Kidney tubule cell (primary cell): ENCODE results near the gene ERC1.
"Not testable (repeated sequence)": the region's sequence is repeated elsewhere in the genome, so short reads cannot be mapped to it uniquely, and the experiment has no call there.

ENCODE experiments used
- DNase-seq: peaks from one replicate; pipeline ENCODE4 v3.0.0-alpha.2; 2018; ENCODE audit warnings: low spot score

The ERC1 gene

DNA sequence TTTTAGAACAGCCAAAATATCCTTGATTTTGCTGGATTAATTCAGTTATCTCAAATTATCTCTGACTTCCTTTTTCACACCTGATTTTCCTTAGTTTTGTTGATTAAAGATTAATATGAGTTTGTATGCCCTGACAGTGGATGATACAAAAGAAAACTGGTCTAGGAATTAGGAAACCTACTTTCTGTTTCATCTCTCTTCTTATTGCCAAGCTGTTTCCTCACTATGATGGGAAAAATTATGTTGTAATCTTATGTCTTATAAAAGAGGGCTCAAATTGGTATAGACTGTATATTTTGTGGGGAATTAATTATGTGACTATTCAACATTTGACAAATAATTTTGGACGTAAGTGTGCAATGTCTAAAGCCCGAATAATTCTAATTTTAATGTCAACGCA lies 331.8 kb downstream of the ERC1 start:
- DNase-seq, result no peak

DNA sequence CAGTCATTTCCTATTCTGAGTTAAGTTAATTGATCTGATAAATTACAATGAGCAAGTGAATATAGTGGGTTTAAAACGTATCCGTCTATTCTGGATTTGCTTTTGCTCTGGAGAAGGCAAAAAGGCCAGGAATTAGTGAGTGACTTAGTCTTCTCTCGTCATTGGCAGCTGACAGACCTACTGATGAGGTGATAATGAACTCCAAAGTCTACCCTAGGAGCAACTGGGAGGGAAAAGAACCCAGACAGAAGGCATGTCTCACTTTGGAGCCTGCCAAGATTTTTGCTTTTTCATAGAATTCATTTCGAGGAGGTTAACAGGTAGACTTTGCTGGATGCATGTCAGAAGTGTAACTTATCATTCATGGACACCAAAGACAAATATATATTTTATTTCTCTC lies 333.1 kb downstream of the ERC1 start:
- no peak for DNase-seq

DNA sequence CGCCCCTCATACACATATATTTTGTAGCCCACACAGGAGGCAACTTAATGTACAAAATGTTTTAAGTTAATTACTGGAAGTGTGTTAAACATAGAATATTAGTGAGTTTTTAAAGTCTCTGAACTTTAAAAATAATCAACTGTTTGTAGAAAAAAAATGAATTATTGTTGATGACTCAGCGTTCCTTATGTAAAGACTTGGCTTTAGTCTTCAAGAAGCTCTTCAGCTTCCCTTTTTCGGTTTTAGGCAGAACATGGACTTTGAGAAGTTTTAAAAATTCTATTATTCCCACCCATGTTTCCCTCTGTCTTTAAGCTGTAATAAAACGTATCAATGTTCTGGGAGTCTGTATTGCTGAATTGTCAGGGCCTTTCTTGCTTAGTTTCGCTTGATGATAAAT lies 333.9 kb downstream of the ERC1 start:
- DNase-seq, result no peak

DNA sequence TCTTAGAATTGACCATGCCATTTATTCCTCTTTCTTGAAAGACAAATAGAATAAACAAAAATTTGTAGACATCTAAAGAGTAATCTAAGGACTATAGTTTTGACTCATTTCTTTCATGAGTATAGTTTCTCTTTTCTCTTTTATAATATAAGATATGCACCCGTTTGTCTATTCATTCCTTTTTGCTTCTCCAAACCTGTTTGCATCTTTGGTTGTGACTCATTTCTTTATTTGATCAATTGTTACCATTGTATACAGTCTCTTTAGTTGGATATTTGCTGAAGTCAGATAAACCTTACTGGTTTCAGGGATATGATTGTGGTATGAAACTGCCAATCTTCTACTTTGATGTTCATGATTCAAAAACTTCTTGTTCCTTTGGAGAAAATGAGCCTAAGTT lies 334.6 kb downstream of the ERC1 start:
- DNase-seq, result no peak

DNA sequence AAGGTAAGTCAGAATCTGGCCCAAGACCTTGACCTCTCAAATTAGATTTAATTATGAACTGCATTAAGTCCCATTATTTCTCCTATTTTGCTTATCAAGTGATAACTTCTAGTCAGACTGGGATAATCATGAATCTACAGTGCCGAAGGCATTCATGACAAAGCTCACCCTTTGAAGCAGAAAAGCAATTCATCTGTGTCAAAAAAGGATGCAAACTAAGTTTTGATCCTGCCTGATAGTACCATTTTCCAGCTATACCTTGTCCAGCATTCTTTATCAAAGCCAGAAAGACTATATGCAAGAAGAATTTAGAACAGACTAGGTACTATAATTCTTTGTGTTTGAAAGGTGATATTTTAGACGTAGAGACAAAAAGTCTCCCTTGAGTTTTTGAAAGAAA lies 335.2 kb downstream of the ERC1 start:
- DNase-seq, result no peak

DNA sequence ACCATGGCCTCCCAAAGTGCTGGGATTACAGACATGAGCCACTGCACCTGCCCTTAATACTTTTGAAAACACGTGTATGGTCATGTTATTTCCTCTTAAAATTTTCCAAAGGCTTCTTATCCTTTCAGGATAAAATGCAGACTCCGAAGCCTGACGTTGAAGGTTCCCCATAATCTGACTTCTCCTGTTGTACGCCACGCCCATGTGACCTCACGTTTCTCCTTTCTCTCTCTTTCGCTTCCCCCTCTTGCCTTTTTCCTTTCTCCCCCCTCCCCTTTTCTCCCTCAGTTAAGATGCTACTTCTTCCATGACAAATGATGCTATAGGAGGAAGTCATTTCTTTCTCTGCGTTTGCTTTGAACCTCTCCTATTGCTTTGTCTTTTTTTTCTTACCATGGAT lies 337.4 kb downstream of the ERC1 start:
- DNase-seq, result no peak

DNA sequence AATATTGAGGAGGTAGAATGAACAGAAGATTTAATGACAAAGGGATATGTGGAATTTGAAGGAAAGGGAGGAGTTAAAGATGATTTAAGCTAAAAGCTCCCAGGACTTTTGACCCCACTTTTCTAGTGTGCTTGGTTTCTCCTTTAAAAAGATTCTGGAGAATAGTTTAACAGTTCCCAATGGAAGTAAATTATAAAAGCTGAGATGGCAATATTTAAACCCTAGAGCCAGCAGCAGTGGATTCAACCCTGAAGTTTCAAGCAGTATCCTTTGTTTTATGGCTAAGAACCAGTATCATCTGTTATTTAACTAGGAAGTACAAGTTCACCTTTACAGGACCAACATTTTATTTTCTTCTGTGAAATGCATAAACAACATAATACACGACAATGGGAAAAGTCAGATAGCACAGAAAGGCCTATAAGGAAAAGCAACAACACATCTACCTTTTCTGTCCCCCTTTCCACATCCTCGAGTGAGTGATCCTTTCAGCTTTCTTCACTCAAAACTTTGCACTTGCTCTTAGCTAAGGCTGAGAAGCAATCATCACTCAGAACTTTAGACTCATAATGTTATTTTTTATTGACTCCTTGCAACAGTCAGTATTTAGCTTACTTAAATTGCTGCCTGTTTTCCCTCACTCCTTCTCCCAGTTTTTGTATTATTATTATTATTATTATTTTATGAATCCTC lies 338.9 kb downstream of the ERC1 start:
- no peak for DNase-seq

DNA sequence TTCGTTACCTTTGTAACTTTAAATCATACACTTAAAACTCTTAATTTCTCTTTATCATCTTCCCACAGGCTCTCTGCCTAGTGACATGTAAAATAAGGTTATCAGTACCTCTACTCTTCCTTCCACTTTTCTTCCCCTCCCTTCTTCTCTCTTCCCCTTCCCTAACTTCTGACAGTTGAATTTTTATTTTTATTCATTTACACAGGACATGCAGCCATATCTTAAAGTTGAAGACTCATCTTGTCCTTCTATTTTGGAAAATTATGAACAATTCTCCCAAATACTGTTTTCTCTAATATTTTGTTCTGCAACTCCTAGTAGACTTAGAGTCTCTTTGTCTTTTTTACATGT lies 339.4 kb downstream of the ERC1 start:
- no peak for DNase-seq

DNA sequence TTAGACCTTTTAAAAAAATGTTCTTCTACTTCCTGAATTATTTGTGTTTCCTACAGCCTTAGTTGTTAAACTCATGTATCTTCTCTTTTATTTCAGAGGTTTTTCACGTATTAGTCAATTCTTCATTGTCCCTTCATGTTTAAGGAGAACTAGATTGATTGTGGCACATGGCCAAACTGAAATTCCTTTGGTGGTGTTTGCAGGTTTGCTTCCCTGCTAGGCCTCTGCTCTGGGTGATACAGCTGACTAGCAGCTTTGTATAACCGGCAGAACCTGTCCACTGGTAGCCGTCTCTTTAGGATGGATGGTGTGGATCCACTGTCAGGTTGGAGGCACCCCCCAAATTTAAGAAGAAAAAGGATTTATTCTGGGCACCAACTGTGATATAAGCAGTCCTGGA lies 341.3 kb downstream of the ERC1 start:
- DNase-seq, result peak; percentile 55

DNA sequence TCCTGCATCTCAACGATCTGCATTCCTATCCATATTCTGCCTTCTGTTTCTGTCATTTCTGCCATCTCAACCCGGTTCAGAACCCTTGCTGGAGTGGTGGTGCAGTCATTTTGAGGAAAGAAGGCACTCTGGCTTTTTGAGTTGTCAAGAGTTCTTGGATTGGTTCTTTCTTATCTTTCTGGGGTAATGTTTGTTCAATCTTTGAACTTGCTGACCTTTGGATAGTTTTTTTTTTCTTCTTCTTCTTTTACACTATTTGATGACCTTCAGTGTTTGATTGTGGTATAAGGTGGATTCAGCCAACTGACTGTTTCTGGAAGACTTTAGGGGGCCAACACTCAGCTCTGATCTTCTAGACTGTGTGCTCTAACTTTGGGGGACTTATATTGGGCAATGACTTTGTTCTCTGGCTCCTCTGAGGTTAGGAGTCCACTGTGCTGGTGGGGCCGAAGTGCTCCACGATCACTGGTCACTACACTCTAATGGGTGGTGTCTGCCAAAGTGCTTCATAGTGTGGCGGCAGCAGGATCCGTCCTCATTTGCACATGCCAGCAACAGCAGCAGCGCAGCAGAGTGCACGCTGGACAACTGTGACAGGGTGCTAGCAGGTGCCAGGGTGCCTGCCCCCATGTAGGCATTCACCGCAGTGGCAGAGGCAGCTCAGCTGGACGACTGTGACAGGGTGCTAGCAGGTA lies 347.6 kb downstream of the ERC1 start:
- DNase-seq, result no peak

DNA sequence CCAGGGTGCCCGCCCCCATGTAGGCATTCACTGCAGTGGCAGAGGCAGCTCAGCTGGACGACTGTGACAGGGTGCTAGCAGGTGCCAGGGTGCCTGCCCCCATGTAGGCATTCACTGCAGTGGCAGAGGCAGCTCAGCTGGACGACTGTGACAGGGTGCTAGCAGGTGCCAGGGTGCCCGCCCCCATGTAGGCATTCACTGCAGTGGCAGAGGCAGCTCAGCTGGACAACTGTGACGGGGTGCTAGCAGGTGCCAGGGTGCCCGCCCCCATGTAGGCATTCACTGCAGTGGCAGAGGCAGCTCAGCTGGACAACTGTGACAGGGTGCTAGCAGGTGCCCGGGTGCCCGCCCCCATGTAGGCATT lies 348.1 kb downstream of the ERC1 start:
- DNase-seq, result not testable (repeated sequence)

DNA sequence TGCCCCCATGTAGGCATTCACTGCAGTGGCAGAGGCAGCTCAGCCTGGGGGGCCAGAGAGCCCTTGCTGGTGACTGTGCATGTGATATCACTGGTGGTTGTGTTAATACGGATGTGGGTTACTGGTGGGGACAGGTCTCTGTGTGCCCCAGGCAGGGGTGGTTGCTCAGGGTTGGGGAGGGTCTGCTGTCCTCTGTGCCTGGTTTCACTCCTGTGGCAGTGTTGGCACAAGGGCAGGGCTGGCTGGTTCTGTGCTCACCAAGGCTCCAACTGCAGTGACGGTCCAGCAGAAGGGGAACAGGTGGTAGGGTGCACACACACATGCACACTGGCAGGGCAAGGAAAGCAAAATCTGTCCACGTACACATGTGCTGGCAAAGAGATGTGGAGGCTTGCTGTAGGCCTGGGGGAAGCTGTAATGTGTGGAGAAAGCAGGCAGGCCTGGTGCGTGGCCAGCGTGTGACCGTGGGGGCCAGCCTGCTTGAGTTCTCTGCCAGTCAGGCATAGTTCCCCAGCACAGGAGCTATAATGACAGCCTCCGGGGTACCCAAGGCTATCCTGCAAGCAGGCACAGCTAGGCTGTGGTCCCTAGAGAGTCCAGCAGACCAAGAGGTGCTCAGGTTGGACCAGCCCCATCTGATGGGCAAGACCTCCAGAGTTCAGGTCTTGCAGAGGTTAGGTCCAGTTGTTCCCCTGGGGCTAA lies 348.7 kb downstream of the ERC1 start:
- DNase-seq, result no peak

DNA sequence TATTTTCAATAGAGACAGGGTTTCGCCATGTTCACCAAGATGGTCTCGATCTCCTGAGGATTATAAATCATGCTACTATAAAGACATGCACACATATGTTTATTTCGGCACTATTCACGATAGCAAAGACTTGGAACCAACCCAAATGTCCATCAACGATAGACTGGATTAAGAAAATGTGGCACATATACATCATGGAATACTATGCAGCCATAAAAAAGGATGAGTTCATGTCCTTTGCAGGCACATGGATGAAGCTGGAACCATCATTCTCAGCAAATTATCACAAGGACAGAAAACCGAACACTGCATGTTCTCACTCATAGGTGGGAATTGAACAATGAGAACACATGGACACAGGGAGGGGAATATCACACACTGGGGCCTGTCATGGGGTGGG lies 350.2 kb downstream of the ERC1 start:
- DNase-seq, result not testable (repeated sequence)

DNA sequence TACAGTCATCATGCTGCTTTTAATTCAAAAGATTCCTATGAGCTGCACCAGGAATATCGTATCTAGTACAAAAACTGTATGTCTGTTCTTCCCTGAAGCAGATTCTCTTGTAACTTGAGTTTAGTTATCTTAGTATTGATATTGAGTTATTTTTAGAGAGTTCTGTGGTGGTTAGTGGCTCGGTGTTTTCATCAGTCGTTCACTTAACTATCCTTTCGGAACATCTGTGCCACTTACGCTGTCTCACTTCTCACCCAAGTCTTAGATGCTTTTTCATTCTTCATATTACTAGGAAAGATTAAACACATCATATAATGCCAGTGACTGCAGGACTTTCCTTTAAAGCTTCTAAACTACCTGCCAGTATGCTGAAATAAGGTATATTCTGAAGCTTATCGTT lies 352.4 kb downstream of the ERC1 start:
- DNase-seq, result no peak

DNA sequence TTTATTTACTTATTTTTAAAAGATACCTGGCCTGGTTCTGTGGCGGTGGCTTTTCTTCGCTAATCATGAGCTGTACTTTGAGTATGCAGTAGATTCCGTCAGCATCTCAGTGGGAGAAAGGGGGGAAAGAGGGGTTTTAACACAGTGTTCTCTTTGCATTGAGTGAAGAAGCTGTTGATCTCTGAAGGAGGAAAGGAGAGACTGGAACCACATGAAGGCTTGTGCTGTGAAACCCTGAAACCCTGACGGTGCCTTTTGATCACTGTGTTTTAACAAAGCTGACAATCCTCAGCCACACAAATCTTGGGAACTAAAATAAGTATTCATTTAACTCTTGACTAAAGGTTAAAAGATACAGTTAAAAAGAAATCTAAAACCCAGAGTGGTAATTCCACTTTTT lies 353.2 kb downstream of the ERC1 start:
- DNase-seq, result no peak

DNA sequence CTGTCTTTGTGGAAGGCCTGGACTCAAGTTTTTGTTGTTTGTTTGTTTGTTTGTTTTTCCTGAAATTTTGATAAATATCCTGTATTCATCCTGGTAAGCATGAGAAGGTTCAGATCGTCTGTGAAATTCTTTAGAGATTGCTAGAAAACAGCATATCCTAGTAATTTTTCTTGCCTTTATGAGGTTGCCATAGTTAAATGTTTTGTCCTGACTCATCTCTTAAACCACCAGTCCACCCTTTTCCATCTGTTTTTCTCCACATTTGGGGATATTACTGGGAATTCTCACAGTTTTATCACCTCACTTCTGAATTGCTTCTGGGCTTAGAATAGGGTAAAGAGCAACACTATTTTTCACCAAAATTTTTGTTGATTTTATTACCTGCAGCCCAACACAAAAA lies 355.1 kb downstream of the ERC1 start:
- no peak for DNase-seq

DNA sequence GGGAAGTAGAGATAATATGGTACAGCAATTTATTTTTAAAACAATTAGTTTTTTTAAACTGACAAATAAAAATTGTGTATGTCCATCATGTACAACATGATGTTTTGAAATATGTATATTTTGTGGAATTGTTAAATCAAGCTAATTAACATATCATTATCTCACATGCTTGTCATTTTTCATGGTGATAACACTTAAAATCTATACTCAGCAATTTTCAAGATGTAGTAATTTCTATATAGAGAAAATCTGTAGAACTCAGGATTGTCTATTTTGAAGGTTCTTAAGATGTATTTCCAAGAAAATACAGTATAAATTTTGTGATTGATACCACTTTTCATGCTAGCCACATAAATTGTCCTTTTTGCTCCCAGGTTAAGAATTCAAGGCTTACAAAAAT lies 356.3 kb downstream of the ERC1 start:
- DNase-seq, result no peak

DNA sequence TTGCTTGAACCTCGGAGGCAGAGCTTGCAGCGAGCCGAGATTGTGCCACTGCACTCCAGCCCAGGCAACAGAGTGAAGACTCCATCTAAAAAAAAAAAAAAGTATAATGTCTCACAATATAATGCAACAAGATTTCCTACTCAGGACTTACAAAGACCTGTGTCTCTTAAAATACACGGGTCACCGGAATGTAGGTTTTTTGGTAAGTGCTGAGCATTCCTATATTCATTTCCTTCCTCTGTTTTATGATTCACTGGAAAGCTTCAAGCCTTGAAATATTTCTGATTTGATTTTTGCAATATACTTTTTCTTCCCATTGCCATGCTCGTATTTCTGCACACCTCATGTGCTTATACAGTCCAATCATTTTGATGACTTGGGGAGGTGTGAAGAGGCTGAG lies 357.6 kb downstream of the ERC1 start:
- no peak for DNase-seq

DNA sequence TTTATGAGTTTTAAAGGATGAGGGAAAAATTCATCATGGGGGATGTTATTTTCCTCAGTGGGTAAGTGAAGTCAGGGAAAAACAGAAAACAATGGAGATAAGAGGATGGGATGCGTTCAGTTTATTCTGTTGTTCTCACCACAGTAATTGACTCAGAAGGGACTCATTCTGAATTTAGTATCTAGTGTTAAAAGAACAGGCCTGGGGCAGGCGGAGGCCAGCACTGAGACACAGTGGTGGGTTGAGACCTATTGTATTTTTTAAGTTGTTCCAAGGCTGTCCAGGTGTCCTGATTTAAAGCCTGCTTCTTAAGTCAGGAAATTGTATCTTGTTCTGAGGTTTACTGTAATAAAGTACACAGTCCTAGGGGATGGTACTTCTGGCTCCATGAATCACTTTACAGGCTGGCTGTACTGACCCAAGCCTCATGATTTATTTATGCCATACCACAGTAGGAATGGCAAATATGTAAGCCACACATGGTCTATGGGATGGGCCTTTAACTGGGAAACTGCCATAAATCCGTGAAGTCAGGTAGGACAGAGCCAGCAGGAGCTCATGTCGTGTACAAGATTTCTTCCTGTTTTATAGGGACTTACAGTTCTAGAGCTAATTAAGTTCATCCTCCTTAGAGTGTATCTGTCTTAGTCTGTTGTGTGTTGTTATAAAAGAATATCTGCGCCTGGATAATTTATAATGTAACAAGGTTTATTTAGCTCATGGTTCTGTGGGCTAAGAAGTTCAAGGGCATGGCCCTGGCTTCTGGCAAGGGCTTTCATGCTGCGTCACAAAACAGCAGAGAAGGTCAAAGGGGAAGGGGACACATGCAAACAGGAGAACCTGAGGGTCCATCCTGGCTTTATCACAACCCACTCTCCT lies 359.3 kb downstream of the ERC1 start:
- peak; percentile 93 for DNase-seq

DNA sequence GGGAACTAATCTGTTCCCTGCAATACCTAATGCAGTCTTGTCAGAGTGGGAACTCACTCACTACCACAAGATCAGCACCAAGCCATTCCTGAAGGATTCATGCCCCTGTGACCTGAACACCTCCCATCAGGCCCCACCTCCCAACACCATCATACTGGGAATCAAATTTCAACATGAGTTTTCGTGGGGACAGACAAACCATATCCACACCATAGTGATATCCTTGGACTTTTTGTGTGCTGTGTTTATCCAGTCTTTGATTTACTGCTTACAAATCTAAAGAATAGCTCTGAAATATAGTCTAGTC lies 359.9 kb downstream of the ERC1 start:
- peak; percentile 41 for DNase-seq

DNA sequence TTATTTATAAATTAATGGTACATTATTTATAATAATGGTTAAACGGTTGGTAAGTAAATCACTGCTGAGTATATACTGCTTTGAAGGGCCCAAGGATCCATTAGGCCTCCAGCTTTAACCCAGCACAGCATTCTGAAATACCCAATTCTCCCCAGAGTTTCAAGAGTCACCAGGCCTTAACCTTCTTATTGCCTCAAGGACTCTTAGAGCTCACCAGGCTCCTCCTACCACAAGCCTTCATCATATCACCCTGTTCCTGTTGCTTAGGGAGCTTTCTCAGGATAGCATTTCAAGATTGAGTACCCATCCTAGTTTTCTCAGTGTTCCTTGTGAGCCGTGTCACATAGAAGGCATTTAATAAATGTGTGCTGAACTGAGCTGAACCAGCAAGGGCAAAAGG lies 360.9 kb downstream of the ERC1 start:
- DNase-seq, result peak; percentile 13

DNA sequence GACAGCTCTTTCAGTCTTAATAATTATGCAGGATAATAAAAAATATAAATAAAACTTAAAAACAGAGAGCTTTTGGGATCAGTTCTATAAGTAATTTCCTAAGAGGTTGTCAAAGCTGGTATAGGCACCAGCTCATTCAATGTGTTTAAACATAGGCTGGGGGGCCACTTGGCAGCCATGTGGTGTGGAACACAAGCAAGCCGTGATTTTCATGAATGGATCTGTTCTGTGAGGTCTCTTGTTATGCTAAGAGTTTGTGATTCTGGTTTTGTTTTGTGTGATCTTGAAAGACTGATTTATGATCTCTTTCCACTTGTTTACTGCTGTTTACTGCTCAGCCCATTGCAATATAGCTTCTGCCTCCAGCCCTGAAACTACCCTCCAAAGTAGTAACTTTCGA lies 362.4 kb downstream of the ERC1 start:
- DNase-seq, result no peak

DNA sequence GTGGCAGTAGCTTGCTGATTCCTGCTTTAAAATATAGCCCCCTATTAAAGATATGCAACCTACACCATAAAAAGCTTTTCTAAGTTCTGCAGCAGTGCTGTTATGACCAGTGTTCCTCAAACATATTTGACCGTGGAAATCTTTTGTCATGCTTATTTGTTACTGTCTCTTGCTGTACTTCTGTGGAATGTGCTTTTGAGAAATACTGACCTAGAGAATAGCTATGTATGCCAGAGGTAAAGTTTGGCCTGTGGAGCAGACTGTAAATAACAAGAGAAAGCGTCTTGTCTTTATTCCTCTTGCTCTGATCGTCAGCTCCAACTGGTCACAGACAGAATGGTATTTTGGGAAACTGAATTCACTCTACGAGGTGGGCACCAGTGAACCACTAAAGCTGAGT lies 364.4 kb downstream of the ERC1 start:
- no peak for DNase-seq
